Endothelial cell of umbilical vein (primary cell): ENCODE measurements around the gene EFNB3. TPM values are rescaled to one million over a fixed set of nuclear protein-coding genes. Genes with fewer than 3 reads are reported as not detected.

Experiments used
- BruUV-seq: library from RNA; stranded (reverse); fragments of 400-500 nt; replicated peaks from 2 replicates; lab custom pipeline; 2021; lab: Mats Ljungman, UMichigan
- CTCF ChIA-PET: fragments of 300-600, 350-600 bp; sonication (Branson Sonifier 250); formaldehyde crosslinking; loops from one replicate; lab custom pipeline; 2021; ENCODE audit warnings: antibody characterized with exemption, inconsistent platforms; lab: Charles Lee
- POLR2A ChIA-PET: fragments of 300-600, 350-600 bp; sonication (Branson Sonifier 250); formaldehyde crosslinking; loops from one replicate; lab custom pipeline; 2021; ENCODE audit warnings: antibody characterized with exemption, inconsistent platforms; lab: Charles Lee
- DNase-seq: peaks from one replicate; pipeline ENCODE4 v3.0.0-alpha.2; 2011; ENCODE audit warnings: low read depth, low spot score
- FAIRE-seq: peaks from 2 replicates; lab custom pipeline; 2011; peaks lifted over from hg19 to GRCh38; lab: Jason Lieb, UNC
- H2AFZ ChIP-seq: 2 replicates; pipeline ENCODE4 v1.6.0; 2012; ENCODE audit warnings: low read depth, low read length, control low read depth, inconsistent platforms
- H3K27ac ChIP-seq: 2 replicates; pipeline ENCODE4 v1.5.1; 2011; ENCODE audit warnings: low read depth, mild to moderate bottlenecking, control low read depth, low read length, moderate library complexity; ENCODE audit not compliant: insufficient read depth
- H3K27me3 ChIP-seq, 2 experiments: 2 replicates each; pipeline versions ENCODE4 v1.6.0 to v1.6.1; 2011; ENCODE audit warnings: low read length in 2 of 2, mixed read lengths in 1 of 2; ENCODE audit not compliant: control insufficient read depth in 2 of 2, insufficient read depth in 2 of 2
- H3K36me3 ChIP-seq, 2 experiments: 2 replicates in 1 of 2; 3 replicates in 1 of 2; pipeline ENCODE4 v1.5.1; 2011; ENCODE audit warnings: low read length in 2 of 2, mild to moderate bottlenecking in 1 of 2, moderate library complexity in 1 of 2; ENCODE audit not compliant: control insufficient read depth in 2 of 2, insufficient read depth in 2 of 2; ENCODE audit errors: extremely low read depth in 1 of 2
- H3K4me1 ChIP-seq: 3 replicates; pipeline ENCODE4 v1.5.1; 2011; ENCODE audit warnings: mild to moderate bottlenecking, low read length; ENCODE audit not compliant: control insufficient read depth, insufficient read depth; ENCODE audit errors: extremely low read depth
- H3K4me2 ChIP-seq: 2 replicates; pipeline ENCODE4 v1.6.1; 2011; ENCODE audit warnings: low read length, control low read depth, mixed read lengths; ENCODE audit not compliant: insufficient read depth
- H3K4me3 ChIP-seq, 3 experiments: fragments of 200-600 bp in 1 of 3; sonication (generic), shearing (Covaris generic) in 1 of 3; replicated peaks in 1 of 3; 2 replicates each; pipeline ENCODE4 v1.5.1; 2011 to 2016; ENCODE audit warnings: control low read depth in 3 of 3, low read length in 3 of 3, mild to moderate bottlenecking in 2 of 3, inconsistent platforms in 1 of 3, low read depth in 1 of 3, moderate library complexity in 1 of 3; ENCODE audit not compliant: insufficient read depth in 1 of 3
- H3K79me2 ChIP-seq: 2 replicates; pipeline ENCODE4 v1.6.0; 2012; ENCODE audit warnings: low read length, inconsistent platforms; ENCODE audit not compliant: control insufficient read depth, insufficient read depth
- H3K9ac ChIP-seq: replicated peaks from 2 replicates; pipeline ENCODE3; 2011; ENCODE audit warnings: low read length, control low read depth; ENCODE audit not compliant: insufficient read depth; ENCODE audit errors: extremely low read depth
- H3K9me1 ChIP-seq: replicated peaks from 3 replicates; pipeline ENCODE4 v1.6.0; 2011; ENCODE audit warnings: mild to moderate bottlenecking, low read length; ENCODE audit not compliant: control insufficient read depth, insufficient read depth; ENCODE audit errors: extremely low read depth
- H3K9me3 ChIP-seq: replicated peaks from 2 replicates; pipeline ENCODE4 v1.5.1; 2012; ENCODE audit warnings: low read length, inconsistent platforms; ENCODE audit not compliant: control insufficient read depth, insufficient read depth
- H4K20me1 ChIP-seq: replicated peaks from 2 replicates; pipeline ENCODE3; 2011; ENCODE audit warnings: mild to moderate bottlenecking, low read length; ENCODE audit not compliant: control insufficient read depth, insufficient read depth; ENCODE audit errors: extremely low read depth
- EZH2 ChIP-seq: IDR thresholded peaks from 2 replicates; pipeline ENCODE4 v1.6.1; 2012; ENCODE audit warnings: borderline replicate concordance, low read depth, mild to moderate bottlenecking, moderate library complexity, low read length, inconsistent platforms; ENCODE audit not compliant: severe bottlenecking
- FOS ChIP-seq: IDR thresholded peaks from 2 replicates; pipeline ENCODE4 v1.6.1; 2011; ENCODE audit warnings: mild to moderate bottlenecking, low read length, moderate library complexity, borderline replicate concordance; ENCODE audit not compliant: insufficient read depth
- GATA2 ChIP-seq: IDR thresholded peaks from 2 replicates; pipeline ENCODE4 v1.7.0; 2011; ENCODE audit warnings: low read depth, mild to moderate bottlenecking, moderate library complexity, mixed read lengths, low read length; ENCODE audit not compliant: insufficient read length, insufficient read depth
- JUN ChIP-seq: IDR thresholded peaks from 2 replicates; pipeline ENCODE4 v1.6.1; 2011; ENCODE audit warnings: borderline replicate concordance, low read depth; ENCODE audit not compliant: insufficient read length, insufficient read depth
- MAX ChIP-seq: IDR thresholded peaks from 2 replicates; pipeline ENCODE4 v1.6.1; 2011; ENCODE audit not compliant: insufficient read depth, insufficient read length
- MYC ChIP-seq: IDR thresholded peaks from one replicate; pipeline ENCODE4 v1.6.1; 2011; ENCODE audit warnings: mild to moderate bottlenecking, low read depth, low read length
- POLR2A ChIP-seq: IDR thresholded peaks from 2 replicates; pipeline ENCODE4 v1.6.1; 2012; ENCODE audit warnings: low read depth, mild to moderate bottlenecking, control low read depth, low read length
- POLR2AphosphoS5 ChIP-seq: IDR thresholded peaks from 2 replicates; pipeline ENCODE4 v1.6.1; 2012; ENCODE audit warnings: low read depth, mild to moderate bottlenecking, control low read depth, low read length, moderate library complexity; ENCODE audit not compliant: insufficient read depth
- dilution Hi-C: fragments of 300-500 bp; cut with MboI; formaldehyde crosslinking; loops from one replicate; pipeline ENCODE4 v1.15.0; 2019; ENCODE audit warnings: low sequenced_read_pairs; ENCODE audit not compliant: extremely low pct_ligation_motif_present
- intact Hi-C: fragments of 100-400 bp; cut with micrococcal nuclease; formaldehyde crosslinking; loops from one replicate; pipeline ENCODE4 v1.10.0; 2022
- polyA plus RNA-seq, 4 experiments: library from polyadenylated mRNA; depleted of rRNA in 3 of 4; stranded (reverse) in 3 of 4; unstranded in 1 of 4; fragments of >200 nt; gene quantifications; 2 replicates each; pipeline versions ENCODE4 v1.2.1 to v1.2.3, GENCODE V29; 2011 to 2012; ENCODE audit warnings: missing spikeins in 1 of 4
- total RNA-seq: library from RNA; stranded (reverse); gene quantifications from 2 replicates; pipeline ENCODE4 v1.2.3, GENCODE V29; 2021
- TF ChIP-seq, protein P1 (sequence below), 2 donors: IDR thresholded peaks; 1 replicate in 1 of 2; 2 replicates in 1 of 2; pipeline ENCODE4 v1.5.1; 2011; ENCODE audit warnings: low read length in 2 of 2, mild to moderate bottlenecking in 2 of 2, moderate library complexity in 2 of 2, control low read depth in 1 of 2, inconsistent platforms in 1 of 2, low read depth in 1 of 2; ENCODE audit not compliant: insufficient read depth in 1 of 2; ENCODE audit errors: extremely low read depth in 1 of 2

Gene EFNB3
- total and polyA plus RNA-seq, 2 donors (not counting 3 experiments of a cell fraction or from before 2014, with no cell fraction given), result 1.1 to 2.9 TPM

DNA sequence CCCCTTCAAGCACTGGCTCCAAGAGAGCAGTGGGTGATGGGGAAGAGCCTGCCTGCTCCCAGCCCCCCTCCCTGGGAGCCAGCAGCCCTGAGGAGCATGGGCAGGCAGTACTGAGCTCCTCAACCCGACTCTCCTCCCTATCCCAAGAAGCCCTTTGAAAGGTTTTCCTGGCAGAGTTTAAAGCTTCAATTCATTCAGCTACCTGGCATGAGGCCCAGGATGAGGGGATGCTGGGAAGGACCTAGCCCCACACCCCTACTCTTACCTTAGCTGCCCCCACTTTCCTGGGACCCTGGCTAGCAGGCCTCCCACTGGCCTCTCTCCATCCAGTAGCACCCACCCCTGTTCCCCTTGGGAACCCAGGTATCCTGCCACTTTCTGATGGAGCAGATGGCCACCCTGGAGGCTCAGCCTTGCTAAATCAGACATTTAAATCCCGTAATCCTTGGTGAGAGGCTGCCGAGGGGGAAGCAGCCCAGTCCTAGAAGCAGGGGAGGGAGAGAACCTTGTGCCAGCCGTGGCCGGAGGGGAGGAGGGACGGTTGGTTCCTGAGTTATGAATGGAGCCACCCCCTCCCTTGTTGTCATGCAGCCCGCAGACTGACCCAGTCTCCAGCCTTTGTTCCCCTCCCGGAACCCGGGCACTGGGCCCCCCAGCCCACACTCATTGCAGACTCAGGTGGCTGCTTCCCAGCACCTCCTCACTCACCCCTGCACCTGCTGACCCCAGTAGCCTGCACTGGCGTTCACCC, 37.2 kb upstream of the EFNB3 start:
- Histone ChIP-seq H3K27ac (no peak overlapping the region), H3K4me2 (no peak overlapping the region), H2AFZ (no peak overlapping the region), H3K36me3 (peaks cover 8 to 29% of the 10 kb centered on the region in 2 experiments), H3K79me2 (no peaks in the 10 kb centered on the region), H3K9me1 (no peaks in the 10 kb centered on the region), H3K9ac (no peak overlapping the region), H3K4me3 (no peak overlapping the region), H3K4me1 (no peaks in the 10 kb centered on the region), H4K20me1 (no peaks in the 10 kb centered on the region), H3K27me3 (no peaks in the 10 kb centered on the region), H3K9me3 (no peaks in the 10 kb centered on the region)
- FAIRE-seq, result no peak
- POLR2A ChIA-PET, result no interaction called here
- CTCF ChIA-PET, result interaction anchor here (0.8 to 1.5 kb wide), 6 partner anchors 9 to 322 kb away, joined by 3 to 5 read pairs (median 3); partner anchors contain the start of genes TP53 and WRAP53
- no TSS peak for BruUV-seq
- dilution Hi-C loops, result no loop called here
- DNase-seq, result no peak
- TF ChIP-seq GATA2 (no peak), JUN (no peak), MYC (no peak), POLR2A (no peak), POLR2AphosphoS5 (no peak), FOS (no peak), EZH2 (no peak), MAX (no peak)
- TF ChIP-seq, protein P1, sequence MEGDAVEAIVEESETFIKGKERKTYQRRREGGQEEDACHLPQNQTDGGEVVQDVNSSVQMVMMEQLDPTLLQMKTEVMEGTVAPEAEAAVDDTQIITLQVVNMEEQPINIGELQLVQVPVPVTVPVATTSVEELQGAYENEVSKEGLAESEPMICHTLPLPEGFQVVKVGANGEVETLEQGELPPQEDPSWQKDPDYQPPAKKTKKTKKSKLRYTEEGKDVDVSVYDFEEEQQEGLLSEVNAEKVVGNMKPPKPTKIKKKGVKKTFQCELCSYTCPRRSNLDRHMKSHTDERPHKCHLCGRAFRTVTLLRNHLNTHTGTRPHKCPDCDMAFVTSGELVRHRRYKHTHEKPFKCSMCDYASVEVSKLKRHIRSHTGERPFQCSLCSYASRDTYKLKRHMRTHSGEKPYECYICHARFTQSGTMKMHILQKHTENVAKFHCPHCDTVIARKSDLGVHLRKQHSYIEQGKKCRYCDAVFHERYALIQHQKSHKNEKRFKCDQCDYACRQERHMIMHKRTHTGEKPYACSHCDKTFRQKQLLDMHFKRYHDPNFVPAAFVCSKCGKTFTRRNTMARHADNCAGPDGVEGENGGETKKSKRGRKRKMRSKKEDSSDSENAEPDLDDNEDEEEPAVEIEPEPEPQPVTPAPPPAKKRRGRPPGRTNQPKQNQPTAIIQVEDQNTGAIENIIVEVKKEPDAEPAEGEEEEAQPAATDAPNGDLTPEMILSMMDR (IDR thresholded peaks at IDR 0.05; ENCODE audit: extremely low read depth in 1 of 2, insufficient read depth in 1 of 2, low read depth in 1 of 2, low read length in 2 of 2), result no peak
- intact Hi-C loops, result no loop called here
